ENCODE results near the gene CKS1B. TPM values are rescaled to one million over a fixed set of nuclear protein-coding genes. Genes with fewer than 3 reads are reported as not detected.
A peak's percentile ranks its signal among the peaks of the same experiment; 100 is the strongest.

CKS1B gene
- total and polyA plus RNA-seq, 9 of the 15 experiments (the other 6 are each of a cell fraction or from before 2014, with no cell fraction given) = 215 to 1,103 (median 460) TPM

DNA sequence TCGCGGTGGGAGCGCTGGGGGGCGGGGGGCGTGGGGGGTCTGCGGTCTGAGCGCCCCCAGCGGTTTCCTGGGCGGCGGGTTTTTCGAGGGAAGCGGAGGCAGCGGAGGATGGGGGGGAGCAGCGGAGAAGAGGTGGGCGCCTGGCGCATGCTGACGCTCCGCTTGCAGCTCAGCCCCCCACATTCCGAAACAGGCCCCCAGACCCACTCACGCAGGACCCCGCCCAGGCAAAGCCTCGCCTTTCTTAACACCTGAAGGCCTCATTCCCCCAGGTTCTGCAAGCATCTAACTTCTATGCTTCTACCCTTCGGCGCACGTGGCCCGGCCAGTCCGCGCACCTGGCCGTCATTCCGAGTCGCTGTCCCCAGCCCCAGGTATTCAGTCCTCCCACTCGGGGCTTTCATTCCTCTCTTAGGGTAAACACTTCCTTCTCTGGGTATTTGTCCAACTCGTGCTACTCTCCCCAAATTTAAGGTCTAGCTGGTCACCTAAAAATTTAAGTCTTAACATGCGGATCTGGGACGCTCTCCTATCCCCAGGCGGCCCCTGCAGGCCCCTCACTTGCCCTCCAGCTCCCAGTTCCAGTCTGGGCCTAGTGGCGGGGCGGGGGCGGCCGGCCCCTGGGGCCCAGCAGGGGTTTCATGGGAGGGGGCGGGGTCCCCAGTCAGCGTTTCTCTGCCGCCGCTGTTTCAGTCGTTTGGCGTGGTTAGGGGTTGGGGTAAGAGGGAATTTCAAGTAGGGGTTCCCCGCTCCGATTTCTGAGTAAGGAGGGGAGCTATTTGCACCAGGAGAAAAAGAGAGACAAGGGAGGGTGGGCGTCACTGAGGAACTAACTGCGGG is 25.3 kb downstream of the CKS1B start (continued):
- TF ChIP-seq ZNF133 (CRISPR knock-in tag; IDR thresholded peaks at IDR 0.05) = no peak
- no peak for TF ChIP-seq HINFP (tag; conservative IDR thresholded peaks at IDR 0.05; ENCODE audit: low read depth)
- no peak for TF ChIP-seq ZNF518B (CRISPR knock-in tag; IDR thresholded peaks at IDR 0.05)
- peak; percentile 55 for TF ChIP-seq ZNF316 (IDR thresholded peaks at IDR 0.05)
- no peak for TF ChIP-seq HDAC6 (IDR thresholded peaks at IDR 0.05; ENCODE audit: low read depth, low read length)
- TF ChIP-seq ZBTB17 (CRISPR knock-in tag; IDR thresholded peaks at IDR 0.05) = no peak
- TF ChIP-seq SMC3 (conservative IDR thresholded peaks at IDR 0.05; ENCODE audit: insufficient read depth, low read depth, low read length) = no peak
- TF ChIP-seq BRD4 (IDR thresholded peaks at IDR 0.05) = no peak
- TF ChIP-seq E2F5 (CRISPR knock-in tag; IDR thresholded peaks at IDR 0.05) = no peak
- TF ChIP-seq ATF7 (IDR thresholded peaks at IDR 0.05) = peak; percentile 37; the same call in 1 of the 2 replicates
- TF ChIP-seq USF2 (CRISPR knock-in tag; IDR thresholded peaks at IDR 0.05) = no peak; the same call in 1 of the 2 replicates
- TF ChIP-seq, protein P1, sequence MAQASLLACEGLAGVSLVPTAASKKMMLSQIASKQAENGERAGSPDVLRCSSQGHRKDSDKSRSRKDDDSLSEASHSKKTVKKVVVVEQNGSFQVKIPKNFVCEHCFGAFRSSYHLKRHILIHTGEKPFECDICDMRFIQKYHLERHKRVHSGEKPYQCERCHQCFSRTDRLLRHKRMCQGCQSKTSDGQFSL (CRISPR knock-in tag; IDR thresholded peaks at IDR 0.05) = peak; percentile 88
- TF ChIP-seq, protein P1 (tag; IDR thresholded peaks at IDR 0.05) = peak in 1 of 2 experiments; percentile 86; a peak in 2 of 4 replicates
- TF ChIP-seq ZNF184 (CRISPR knock-in tag; IDR thresholded peaks at IDR 0.05) = no peak
- no peak for TF ChIP-seq RB1 (IDR thresholded peaks at IDR 0.05; ENCODE audit: low read depth)
- TF ChIP-seq SRSF7 (optimal IDR thresholded peaks at IDR 0.05; ENCODE audit: low read depth, low read length) = no peak
- no peak for TF ChIP-seq ZC3H4 (CRISPR knock-in tag; IDR thresholded peaks at IDR 0.05; ENCODE audit: borderline replicate concordance)
- TF ChIP-seq ZNF232 (CRISPR knock-in tag; IDR thresholded peaks at IDR 0.05) = peak; percentile 80
- TF ChIP-seq E2F3 (CRISPR knock-in tag; IDR thresholded peaks at IDR 0.05) = peak; percentile 15; the same call in 1 of the 2 replicates
- no peak for TF ChIP-seq SMAD1 (IDR thresholded peaks at IDR 0.05; ENCODE audit: low read depth, low read length, partially characterized antibody)
- no peak for TF ChIP-seq ZNF274 (IDR thresholded peaks at IDR 0.05; ENCODE audit: borderline replicate concordance, low read depth, low read length)
- TF ChIP-seq ZNF24 (IDR thresholded peaks at IDR 0.05) = no peak
